Activated CD4-positive, CD25-positive, alpha-beta regulatory T cell (primary cell): ENCODE measurements around the gene AP5S1.

Source experiments
- DNase-seq, 4 experiments: peaks; one replicate each; lab custom pipeline; 2025; lab: John Stamatoyannopoulos, UW

The AP5S1 gene

DNA sequence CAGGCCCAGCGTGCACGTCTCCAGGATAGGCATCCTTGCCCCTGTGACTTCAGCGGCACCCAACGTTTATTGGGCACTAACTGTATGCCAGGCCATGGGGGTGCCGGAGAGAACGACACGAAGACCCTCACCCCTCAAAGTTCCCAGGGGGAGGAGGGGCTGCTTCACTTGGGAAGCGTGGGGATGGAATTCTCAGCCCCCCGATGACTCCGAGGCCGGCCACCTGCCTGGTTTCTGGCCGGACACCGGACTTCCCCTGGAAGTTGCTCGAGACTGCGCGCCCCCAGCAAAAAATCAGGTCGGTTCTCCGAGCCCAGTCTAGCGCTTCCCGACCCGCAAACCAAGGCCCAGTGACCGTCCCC, 26.0 kb downstream of the AP5S1 start:
- no peak for DNase-seq

- peak; percentile 67 to 77 (median 73) for DNase-seq
Measured at GRCh38 chr20:3846740-3847428, 26.5 kb downstream of the AP5S1 start, which contains the start of gene MAVS. Gene MAVS (plus strand): TSS chr20:3846834. CDS start chr20:3854625, 7,791 bp downstream.

- no peak for DNase-seq
Measured at GRCh38 chr20:3847429-3847940, 27.1 kb downstream of the AP5S1 start.

DNA sequence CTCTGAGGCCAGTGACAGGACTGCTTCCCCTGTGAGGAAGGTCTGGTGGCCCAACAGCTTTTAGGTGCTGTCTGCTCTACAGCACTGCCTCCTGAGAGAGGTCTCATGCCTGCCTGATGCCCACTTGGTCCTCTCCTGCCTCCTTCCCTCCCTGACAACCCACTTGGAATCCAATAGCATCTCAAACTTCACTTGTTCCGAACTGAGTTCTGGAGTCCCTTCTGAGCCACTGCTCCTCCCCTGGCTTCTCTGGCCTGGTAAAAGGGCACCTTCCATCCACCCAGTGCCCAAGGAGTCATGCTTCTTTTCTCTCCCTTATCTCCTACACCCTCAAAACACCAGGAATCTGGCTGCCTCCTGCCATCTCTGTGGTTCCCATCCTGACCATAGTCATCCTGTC, 28.2 kb downstream of the AP5S1 start:
- DNase-seq = no peak

- no peak for DNase-seq
Measured at GRCh38 chr20:3854462-3854871, 34.1 kb downstream of the AP5S1 start.

GRCh38 chr20:3857405-3857804, 37.1 kb downstream of the AP5S1 start:
- DNase-seq = no peak

- DNase-seq = no peak
Measured at GRCh38 chr20:3858689-3859088, 38.3 kb downstream of the AP5S1 start.

DNA sequence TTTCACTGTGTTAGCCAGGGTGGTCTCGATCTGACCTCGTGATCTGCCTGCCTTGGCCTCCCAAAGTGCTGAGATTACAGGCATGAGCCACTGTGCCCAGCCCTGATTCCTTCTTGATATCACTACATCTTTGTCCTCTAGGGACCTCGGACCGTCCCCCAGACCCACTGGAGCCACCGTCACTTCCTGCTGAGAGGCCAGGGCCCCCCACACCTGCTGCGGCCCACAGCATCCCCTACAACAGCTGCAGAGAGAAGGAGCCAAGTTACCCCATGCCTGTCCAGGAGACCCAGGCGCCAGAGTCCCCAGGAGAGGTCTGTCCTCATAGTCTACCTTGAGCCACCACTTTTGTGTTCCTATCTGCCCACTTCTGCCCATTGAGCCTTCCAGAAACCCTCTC, 40.8 kb downstream of the AP5S1 start:
- DNase-seq = no peak

DNA sequence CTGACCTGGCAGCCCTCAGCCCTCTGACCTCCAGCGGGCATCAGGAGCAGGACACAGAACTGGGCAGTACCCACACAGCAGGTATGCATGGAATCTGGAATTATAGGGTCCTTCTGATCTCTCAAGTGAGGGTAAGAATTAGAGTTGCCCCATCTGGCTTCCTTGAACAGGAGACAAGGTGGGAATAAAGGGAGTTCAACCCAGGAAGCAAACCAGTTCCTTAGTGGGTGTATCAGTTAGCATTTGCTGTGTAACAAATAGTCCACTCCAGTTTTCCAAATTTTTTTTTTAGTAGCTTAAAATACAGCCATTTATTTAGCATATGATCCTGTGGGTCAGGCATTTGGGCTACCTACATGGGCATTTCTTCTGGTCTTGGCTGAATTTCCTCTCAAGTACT, 42.0 kb downstream of the AP5S1 start:
- DNase-seq = no peak

DNA sequence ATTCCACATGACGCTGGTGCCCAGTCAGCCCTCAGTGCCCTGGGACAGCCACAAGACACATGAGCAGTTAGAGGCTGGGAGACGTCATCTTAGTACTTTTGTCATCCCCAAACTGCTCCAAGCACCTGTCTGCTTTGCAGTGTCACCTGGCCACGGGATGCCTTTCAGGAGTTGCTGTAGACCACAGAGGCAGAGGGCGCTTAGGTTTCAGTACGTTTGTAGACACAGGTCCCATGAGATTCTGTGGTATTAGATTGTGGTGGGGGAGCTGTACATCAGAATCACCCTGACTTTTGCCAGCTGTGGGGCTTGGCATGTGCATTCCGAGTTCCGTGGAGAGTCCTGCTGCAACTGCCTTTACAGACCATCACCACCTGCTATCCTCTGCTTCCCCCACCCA, 43.0 kb downstream of the AP5S1 start:
- DNase-seq = no peak

DNA sequence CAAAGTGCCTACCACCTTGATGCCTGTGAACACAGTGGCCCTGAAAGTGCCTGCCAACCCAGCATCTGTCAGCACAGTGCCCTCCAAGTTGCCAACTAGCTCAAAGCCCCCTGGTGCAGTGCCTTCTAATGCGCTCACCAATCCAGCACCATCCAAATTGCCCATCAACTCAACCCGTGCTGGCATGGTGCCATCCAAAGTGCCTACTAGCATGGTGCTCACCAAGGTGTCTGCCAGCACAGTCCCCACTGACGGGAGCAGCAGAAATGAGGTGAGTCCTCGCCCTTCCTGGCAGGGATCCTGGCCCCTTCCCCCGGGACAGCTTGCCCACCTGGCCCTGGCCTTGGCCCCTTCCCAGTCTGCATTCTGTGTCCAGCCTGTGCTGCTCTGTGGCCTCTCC, 44.2 kb downstream of the AP5S1 start:
- no peak for DNase-seq

- DNase-seq = no peak
Measured at GRCh38 chr20:3865152-3865886, 45.0 kb downstream of the AP5S1 start.

- no peak for DNase-seq
Measured at GRCh38 chr20:3865887-3866407, 45.6 kb downstream of the AP5S1 start.

DNA sequence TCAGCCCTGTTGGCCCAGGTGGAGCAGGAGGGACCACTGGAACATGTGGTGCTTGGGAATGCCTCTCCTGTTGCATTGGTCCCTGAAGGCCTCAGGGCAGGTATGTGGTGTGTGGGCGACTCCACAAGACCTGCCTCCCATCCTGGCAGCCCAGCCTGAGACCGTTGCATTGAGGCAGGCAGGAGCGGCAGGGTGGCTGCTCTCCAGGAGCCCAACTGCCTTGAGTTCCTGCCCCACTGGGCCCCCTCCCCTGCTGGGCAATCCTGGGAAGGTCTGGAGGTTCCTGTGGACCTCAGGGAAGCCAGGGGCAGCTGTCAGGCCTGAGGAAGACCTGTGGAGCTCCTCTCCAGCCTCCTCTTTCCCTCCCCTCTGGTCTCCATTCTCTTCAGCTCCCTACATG, 46.1 kb downstream of the AP5S1 start:
- no peak for DNase-seq

GRCh38 chr20:3867802-3868201, 47.5 kb downstream of the AP5S1 start:
- DNase-seq = no peak

DNA sequence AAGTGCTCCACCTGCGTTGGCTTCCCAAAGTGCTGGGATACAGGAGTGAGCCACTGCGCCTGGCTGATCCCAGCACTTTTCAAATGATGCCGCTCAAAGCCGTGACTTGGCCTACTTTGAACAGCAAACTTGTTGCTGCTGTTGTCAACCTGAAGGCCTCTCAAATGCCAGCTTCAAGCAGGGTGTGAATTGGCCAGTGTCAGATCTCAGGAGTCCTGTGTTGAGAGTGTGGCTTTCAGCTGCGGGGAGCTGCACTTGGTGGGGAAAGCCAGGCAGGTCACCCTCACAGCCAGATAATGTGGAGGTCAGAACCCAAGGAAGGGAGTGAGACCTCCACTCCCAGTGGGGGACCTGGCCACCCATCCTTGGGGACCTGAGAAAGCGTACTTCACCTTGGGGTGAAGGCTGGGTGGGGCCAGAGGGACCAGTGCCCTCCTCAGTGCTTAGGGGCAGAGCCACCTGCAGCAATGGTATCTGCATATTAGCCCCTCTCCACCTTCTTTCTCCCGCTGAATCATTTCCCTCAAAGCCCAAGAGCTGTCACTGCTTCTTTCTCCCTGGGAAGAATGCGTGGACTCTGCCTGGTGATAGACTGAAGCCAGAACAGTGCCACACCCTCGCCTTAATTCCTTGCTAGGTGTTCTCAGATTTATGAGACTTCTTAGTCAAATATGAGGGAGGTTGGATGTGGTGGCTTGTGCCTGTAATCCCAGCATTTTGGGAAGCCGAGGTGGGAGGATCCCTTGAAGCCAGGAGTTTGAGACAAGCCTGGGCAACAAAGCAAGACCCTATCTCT, 49.7 kb downstream of the AP5S1 start:
- DNase-seq = no peak

DNA sequence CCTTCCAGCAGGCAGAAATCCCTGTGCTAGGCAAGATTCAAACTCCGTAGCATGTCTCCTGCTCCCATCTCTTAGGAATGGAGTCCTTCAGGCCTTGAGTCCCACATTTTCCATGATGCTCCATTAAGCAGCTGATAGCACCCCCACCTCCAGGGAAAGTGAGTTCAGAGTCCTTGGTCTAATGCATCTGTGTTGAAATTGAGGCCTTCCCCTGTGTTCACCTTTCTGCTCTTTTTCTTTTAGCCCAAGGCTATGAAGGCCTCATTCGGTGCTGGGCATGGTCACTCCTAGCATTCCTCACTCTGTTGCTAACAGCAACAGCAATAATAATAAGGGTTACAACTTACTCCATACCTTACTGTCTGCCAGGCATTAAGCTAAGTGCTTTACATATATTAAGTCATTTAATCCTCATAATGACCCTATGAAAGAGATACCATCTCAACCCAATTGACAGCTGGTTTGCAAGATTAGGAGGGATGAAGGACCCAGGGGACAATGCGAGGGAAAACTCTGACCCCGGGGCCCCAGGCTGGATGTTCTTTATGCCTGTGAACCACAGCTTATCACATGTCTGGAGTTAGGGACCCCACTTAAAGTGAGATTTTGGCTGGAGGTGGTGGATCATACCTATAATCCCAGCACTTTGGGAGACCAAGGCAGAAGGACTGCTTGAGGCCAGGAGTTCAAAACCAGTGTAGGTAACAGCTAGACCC, 51.4 kb downstream of the AP5S1 start:
- no peak for DNase-seq

DNA sequence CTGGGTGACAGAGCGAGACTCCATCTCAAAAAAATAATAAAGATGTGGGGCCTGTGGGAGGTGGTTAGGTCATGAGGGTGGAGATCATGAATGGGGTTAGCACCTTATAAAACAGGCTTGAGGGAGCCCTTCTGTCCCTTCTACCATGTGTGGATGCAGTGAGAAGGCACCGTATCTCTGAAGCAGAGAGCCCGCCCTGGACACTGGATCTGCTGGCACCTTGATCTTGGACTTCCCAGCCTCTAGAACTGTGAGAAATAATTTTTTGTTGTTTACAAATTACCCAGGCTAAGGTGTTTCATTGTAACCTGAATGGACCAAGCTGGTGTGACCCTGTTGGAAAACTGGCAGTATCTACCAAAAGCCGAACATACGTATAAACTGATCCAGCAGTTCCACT, 53.2 kb downstream of the AP5S1 start:
- no peak for DNase-seq

DNA sequence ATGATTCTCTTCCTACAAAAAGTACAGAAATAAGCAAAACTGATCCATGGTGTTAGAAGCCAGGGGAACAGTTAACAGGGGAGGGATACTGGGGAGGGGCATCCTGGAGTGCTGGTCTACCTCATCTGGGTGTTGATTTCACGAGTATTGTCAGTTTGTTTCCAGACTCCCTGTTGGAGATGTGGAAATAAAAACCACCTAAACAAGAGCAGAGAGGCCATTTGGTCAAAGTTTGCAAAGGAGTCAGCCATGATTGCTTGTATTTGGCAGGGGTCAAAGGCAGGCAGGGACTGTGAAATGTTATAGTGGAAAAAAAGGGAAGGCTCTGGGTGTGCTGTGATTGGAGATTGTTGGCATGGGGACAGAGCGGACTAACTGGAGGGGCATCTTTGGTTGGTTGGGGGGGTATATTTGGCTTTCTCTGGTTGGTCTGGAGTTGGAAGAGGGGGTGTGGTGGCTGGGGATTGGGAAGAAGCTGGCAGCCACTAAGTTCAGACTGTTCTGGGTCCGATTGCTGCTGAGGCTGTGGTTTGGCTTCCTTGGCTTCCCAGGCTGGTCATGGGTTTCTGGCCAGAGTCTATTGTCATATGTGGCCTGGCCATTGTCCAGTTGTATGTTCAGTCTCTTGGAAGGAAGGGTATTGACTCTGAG, 54.0 kb downstream of the AP5S1 start:
- no peak for DNase-seq

GRCh38 chr20:3875378-3875974, 55.1 kb downstream of the AP5S1 start:
- no peak for DNase-seq

DNA sequence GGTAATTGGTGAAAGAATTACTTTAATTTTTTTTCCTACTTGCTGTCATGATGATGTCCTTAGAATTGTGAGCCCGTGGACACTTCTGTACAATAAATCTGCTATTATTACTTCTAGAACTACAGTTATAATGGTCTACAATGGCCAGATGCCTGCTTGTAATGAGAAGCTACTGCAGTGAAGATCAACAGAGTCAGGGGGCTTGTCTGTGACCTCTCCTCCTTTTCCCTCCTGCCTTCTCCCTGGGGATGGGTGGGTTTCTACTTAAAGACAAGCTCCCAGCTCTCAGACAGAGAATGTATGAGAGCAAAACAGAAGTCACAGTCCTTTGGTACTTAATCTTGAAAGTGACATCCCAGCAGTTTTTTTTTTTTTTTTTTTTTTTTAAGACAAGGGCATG, 55.7 kb downstream of the AP5S1 start:
- no peak for DNase-seq
